IMR-90 (cell line): ENCODE results near the gene RPP25. TPM values are rescaled to one million over a fixed set of nuclear protein-coding genes. Genes with fewer than 3 reads are reported as not detected.
A peak's percentile ranks its signal among the peaks of the same experiment; 100 is the strongest.

Experiments
- ATAC-seq: fragments of 200-7000 bp; cut with Tn5 transposase; 2 replicates; pipeline ENCODE4 v1.9.1; 2020; ENCODE audit warnings: low read depth, mild to moderate bottlenecking, moderate library complexity
- BruUV-seq: library from RNA; stranded (reverse); fragments of 400-500 nt; replicated peaks from 2 replicates; lab custom pipeline; 2021; lab: Mats Ljungman, UMichigan
- CTCF ChIA-PET: fragments of 300-600 bp; formaldehyde crosslinking; extraction: SDS; loops from one replicate; lab custom pipeline; 2021; ENCODE audit warnings: antibody characterized with exemption; lab: Yijun Ruan, JAX
- POLR2A ChIA-PET: fragments of 300-600 bp; sonication (Branson Sonifier 250); formaldehyde crosslinking; loops from one replicate; lab custom pipeline; 2022; ENCODE audit warnings: antibody characterized with exemption; ENCODE audit not compliant: unreplicated experiment; lab: Charles Lee
- DNase-seq: peaks from one replicate; pipeline ENCODE4 v3.0.0; 2013
- H2AFZ ChIP-seq: replicated peaks from 2 replicates; pipeline ENCODE3; 2013; ENCODE audit warnings: low read length, mild to moderate bottlenecking; ENCODE audit not compliant: poor library complexity
- H2AK5ac ChIP-seq: 2 replicates; pipeline ENCODE4 v1.6.1; 2013; ENCODE audit warnings: low read depth, low read length, inconsistent platforms
- H2AK9ac ChIP-seq: replicated peaks from 2 replicates; pipeline ENCODE3; 2013; ENCODE audit warnings: mild to moderate bottlenecking, low read depth, low read length, moderate library complexity; ENCODE audit not compliant: poor library complexity
- H2BK120ac ChIP-seq: 2 replicates; pipeline ENCODE4 v1.6.1; 2013; ENCODE audit warnings: low read depth, low read length, inconsistent platforms
- H2BK15ac ChIP-seq: 3 replicates; pipeline ENCODE4 v1.6.1; 2013; ENCODE audit warnings: low read depth, low read length, inconsistent platforms
- H2BK20ac ChIP-seq: 2 replicates; pipeline ENCODE4 v1.6.1; 2013; ENCODE audit warnings: low read depth, mild to moderate bottlenecking, inconsistent platforms, low read length, moderate library complexity
- H2BK5ac ChIP-seq: 2 replicates; pipeline ENCODE4 v1.6.1; 2013; ENCODE audit warnings: mild to moderate bottlenecking, low read depth, low read length, inconsistent platforms; ENCODE audit not compliant: poor library complexity, severe bottlenecking
- H3K14ac ChIP-seq: replicated peaks from 2 replicates; pipeline ENCODE4 v1.6.1; 2013; ENCODE audit warnings: low read depth, low read length, inconsistent platforms
- H3K18ac ChIP-seq: 2 replicates; pipeline ENCODE4 v1.6.1; 2013; ENCODE audit warnings: low read depth, low read length, control low read depth
- H3K23ac ChIP-seq: 2 replicates; pipeline ENCODE4 v1.6.1; 2013; ENCODE audit warnings: low read depth, low read length, inconsistent platforms
- H3K27ac ChIP-seq: 2 replicates; pipeline ENCODE4 v1.5.1; 2013; ENCODE audit warnings: mild to moderate bottlenecking, control low read depth, low read length; ENCODE audit not compliant: insufficient read depth
- H3K27me3 ChIP-seq: 2 replicates; pipeline ENCODE4 v1.6.1; 2013; ENCODE audit warnings: low read length; ENCODE audit not compliant: control insufficient read depth, insufficient read depth
- H3K36me3 ChIP-seq: 2 replicates; pipeline ENCODE4 v1.6.1; 2013; ENCODE audit warnings: low read length, mixed read lengths; ENCODE audit not compliant: control insufficient read depth, insufficient read depth
- H3K4ac ChIP-seq: 2 replicates; pipeline ENCODE4 v1.6.1; 2013; ENCODE audit warnings: low read depth, low read length, inconsistent platforms
- H3K4me1 ChIP-seq: 2 replicates; pipeline ENCODE4 v1.6.1; 2013; ENCODE audit warnings: low read length, mixed read lengths; ENCODE audit not compliant: control insufficient read depth, insufficient read depth
- H3K4me2 ChIP-seq: 2 replicates; pipeline ENCODE4 v1.6.1; 2013; ENCODE audit warnings: low read depth, mild to moderate bottlenecking, control low read depth, low read length, moderate library complexity
- H3K4me3 ChIP-seq: 2 replicates; pipeline ENCODE4 v1.5.1; 2013; ENCODE audit warnings: low read depth, mild to moderate bottlenecking, control low read depth, low read length, moderate library complexity; ENCODE audit not compliant: insufficient read depth
- H3K56ac ChIP-seq: 2 replicates; pipeline ENCODE4 v1.6.1; 2013; ENCODE audit warnings: low read length, inconsistent platforms; ENCODE audit not compliant: insufficient read depth; ENCODE audit errors: extremely low read depth
- H3K79me1 ChIP-seq, 2 experiments: 2 replicates each; pipeline ENCODE4 v1.6.1; 2013; ENCODE audit warnings: low read length in 2 of 2, inconsistent platforms in 1 of 2, low read depth in 1 of 2
- H3K9ac ChIP-seq: 2 replicates; pipeline ENCODE4 v1.6.1; 2013; ENCODE audit warnings: low read depth, low read length, control low read depth
- H3K9me1 ChIP-seq: 2 replicates; pipeline ENCODE4 v1.6.1; 2013; ENCODE audit warnings: low read length, inconsistent platforms; ENCODE audit not compliant: insufficient read depth
- H3K9me3 ChIP-seq: 2 replicates; pipeline ENCODE4 v1.6.1; 2013; ENCODE audit warnings: low read length; ENCODE audit not compliant: control insufficient read depth, insufficient read depth
- H4K20me1 ChIP-seq: 2 replicates; pipeline ENCODE4 v1.6.1; 2013; ENCODE audit warnings: low read length, inconsistent platforms; ENCODE audit not compliant: insufficient read depth
- H4K5ac ChIP-seq: 2 replicates; pipeline ENCODE4 v1.6.1; 2013; ENCODE audit warnings: mild to moderate bottlenecking, low read depth, low read length, control low read depth
- H4K8ac ChIP-seq, 2 experiments: 2 replicates each; pipeline ENCODE4 v1.6.1; 2013; ENCODE audit warnings: low read depth in 2 of 2, low read length in 2 of 2, control low read depth in 1 of 2, inconsistent platforms in 1 of 2
- H4K91ac ChIP-seq: 2 replicates; pipeline ENCODE4 v1.6.1; 2013; ENCODE audit warnings: low read depth, low read length, inconsistent platforms; ENCODE audit not compliant: insufficient read depth
- BHLHE40 ChIP-seq: fragments of 150-350 bp; IDR thresholded peaks from 2 replicates; pipeline ENCODE4 v1.6.1; 2016; ENCODE audit warnings: mild to moderate bottlenecking, low read depth, low read length
- CEBPB ChIP-seq: IDR thresholded peaks from 2 replicates; pipeline ENCODE4 v1.6.1; 2012; ENCODE audit warnings: low read depth, low read length, improper control_type of control experiment
- CHD1 ChIP-seq: IDR thresholded peaks from 2 replicates; pipeline ENCODE4 v1.6.1; 2012; ENCODE audit warnings: low read depth, low read length, improper control_type of control experiment
- CTCF ChIP-seq: conservative IDR thresholded peaks from 2 replicates; pipeline ENCODE4 v1.5.1; 2012; ENCODE audit warnings: mild to moderate bottlenecking, low read depth, low read length, improper control_type of control experiment
- FOS ChIP-seq: fragments of 150-350 bp; IDR thresholded peaks from 2 replicates; pipeline ENCODE4 v1.6.1; 2016; ENCODE audit warnings: low read depth, low read length
- MAFK ChIP-seq: IDR thresholded peaks from 2 replicates; pipeline ENCODE4 v1.6.1; 2012; ENCODE audit warnings: low read depth, low read length, improper control_type of control experiment
- MAZ ChIP-seq: IDR thresholded peaks from 2 replicates; pipeline ENCODE4 v1.6.1; 2012; ENCODE audit warnings: low read depth, mild to moderate bottlenecking, low read length, improper control_type of control experiment, moderate library complexity, borderline replicate concordance
- MXI1 ChIP-seq: IDR thresholded peaks from 2 replicates; pipeline ENCODE4 v1.6.1; 2012; ENCODE audit warnings: low read depth, mild to moderate bottlenecking, low read length, moderate library complexity, borderline replicate concordance
- NFE2L2 ChIP-seq: fragments of 150-350 bp; IDR thresholded peaks from 2 replicates; pipeline ENCODE4 v1.6.1; 2016; ENCODE audit warnings: low read depth, mild to moderate bottlenecking, low read length
- POLR2A ChIP-seq: IDR thresholded peaks from 2 replicates; pipeline ENCODE4 v1.6.1; 2012; ENCODE audit warnings: mild to moderate bottlenecking, low read depth, low read length
- RAD21 ChIP-seq: IDR thresholded peaks from 2 replicates; pipeline ENCODE4 v1.6.1; 2012; ENCODE audit warnings: low read length, improper control_type of control experiment
- RCOR1 ChIP-seq: IDR thresholded peaks from 2 replicates; pipeline ENCODE4 v1.6.1; 2012; ENCODE audit warnings: mild to moderate bottlenecking, low read length, improper control_type of control experiment; ENCODE audit not compliant: insufficient replicate concordance
- SMC3 ChIP-seq: fragments of 150-350 bp; IDR thresholded peaks from 2 replicates; pipeline ENCODE4 v1.6.1; 2016; ENCODE audit warnings: low read depth, mild to moderate bottlenecking, antibody characterized with exemption, low read length, moderate library complexity
- USF2 ChIP-seq: fragments of 150-350 bp; IDR thresholded peaks from 2 replicates; pipeline ENCODE4 v1.6.1; 2017; ENCODE audit warnings: mild to moderate bottlenecking, antibody characterized with exemption, low read length, low read depth
- WGBS, 2 experiments: methylation state at CpG; one replicate each; pipeline versions ENCODE4 v1.1.5 to v1.1.7; 2013; ENCODE audit warnings: missing lambda C conversion rate in 2 of 2; ENCODE audit not compliant: insufficient read length in 1 of 2; ENCODE audit errors: extremely low coverage in 2 of 2; 5-methylcytosine and 5-hydroxymethylcytosine counted together
- dilution Hi-C: fragments of 300-500 bp; cut with HindIII; formaldehyde crosslinking; loops from one replicate; pipeline ENCODE4 v1.14.3; 2018; ENCODE audit warnings: low sequenced_read_pairs; ENCODE audit not compliant: unreplicated experiment
- in situ Hi-C: fragments of 300-500 bp; cut with MboI; formaldehyde crosslinking; loops from 3 replicates; pipeline ENCODE4 v1.14.3; 2019; ENCODE audit warnings: low sequenced_read_pairs, inconsistent platforms, mixed read lengths
- intact Hi-C: fragments of 100-400 bp; cut with micrococcal nuclease; formaldehyde crosslinking; loops from 2 replicates; pipeline ENCODE4 v1.10.0; 2022
- polyA plus RNA-seq, 3 experiments: library from polyadenylated mRNA; depleted of rRNA; stranded (reverse); fragments of >200 nt; gene quantifications; 2 replicates each; pipeline ENCODE4 v1.2.3, GENCODE V29; 2012; ENCODE audit warnings: low replicate concordance in 1 of 3
- total RNA-seq: library from RNA; depleted of rRNA; stranded (reverse); fragments of >200 nt; gene quantifications from 2 replicates; pipeline ENCODE4 v1.2.3, GENCODE V29; 2012

Gene RPP25
- total and polyA plus RNA-seq, 2 of the 4 experiments (the other 2 are of a cell fraction): 0.18 to 0.38 TPM

GRCh38 chr15:74937590-74938371, 18.8 kb downstream of the RPP25 start, which contains the start of gene COX5A:
COX5A (minus strand) TSS chr15:74938073; CDS start chr15:74938014, 59 bp downstream.
- intact Hi-C loops: no loop called here
- Histone ChIP-seq H2AK5ac (peak within 1 kb of the TSS; percentile 35), H3K23ac (peak within 1 kb of the TSS; percentile 48; the same call in 1 of the 2 replicates), H3K4me1 (no peaks in the 10 kb centered on the region), H3K27ac (peak within 1 kb of the TSS; percentile 56), H3K36me3 (no peaks in the 10 kb centered on the region), H3K4ac (peak within 1 kb of the TSS; percentile 69), H2AFZ (peak within 1 kb of the TSS; percentile 93), H3K27me3 (peaks cover 8% of the 10 kb centered on the region), H3K18ac (no peak within 1 kb of the TSS; the same call in 1 of the 2 replicates), H3K4me3 (peak within 1 kb of the TSS; percentile 89), H4K5ac (peak within 1 kb of the TSS; percentile 42), H3K9me3 (no peaks in the 10 kb centered on the region), H3K9ac (peak within 1 kb of the TSS; percentile 72), H2BK5ac (peak within 1 kb of the TSS; percentile 31), H2BK15ac (no peak within 1 kb of the TSS), H3K9me1 (peaks cover 7% of the 10 kb centered on the region; the same call in 1 of the 2 replicates), H4K91ac (peak within 1 kb of the TSS; percentile 17; the same call in 1 of the 2 replicates), H4K8ac (peak within 1 kb of the TSS; percentile 89 to 99), H3K56ac (peak within 1 kb of the TSS; percentile 60), H2AK9ac (peak within 1 kb of the TSS; percentile 97), H2BK20ac (no peak within 1 kb of the TSS), H2BK120ac (no peak within 1 kb of the TSS), H3K14ac (peak within 1 kb of the TSS; percentile 21), H3K79me1 (peaks cover 2 to 33% of the 10 kb centered on the region in 2 experiments; a peak in 3 of 4 replicates), H3K4me2 (peak within 1 kb of the TSS; percentile 99), H4K20me1 (peaks cover 6% of the 10 kb centered on the region; the same call in 1 of the 2 replicates)
- WGBS, 2 experiments: 0% methylated on average over 32 of the region's 85 CpGs; no CpG with 5 or more reads in 1 of the 2 experiments
- DNase-seq (peak; percentile 96), ATAC-seq (peak; percentile 99)
- POLR2A ChIA-PET: interaction anchor here (1.1 kb wide), 1 partner anchor 65 kb away, joined by 4 read pairs; the partner anchor contains the start of gene SCAMP2
- TF ChIP-seq USF2: peak; percentile 95
- no peak for TF ChIP-seq MAFK
- TF ChIP-seq POLR2A: peak; percentile 91
- TF ChIP-seq RCOR1: no peak
- no peak for TF ChIP-seq FOS
- no peak for TF ChIP-seq RAD21
- peak; percentile 62; the same call in 1 of the 2 replicates for TF ChIP-seq MXI1
- no peak for TF ChIP-seq CTCF
- TF ChIP-seq NFE2L2: 0 out of 2 replicates have a peak, but pooled peaks have one; percentile 4
- TF ChIP-seq SMC3: no peak
- TF ChIP-seq CEBPB: no peak
- TF ChIP-seq MAZ: peak; percentile 98
- 0 out of 2 replicates have a peak, but pooled peaks have one; percentile 59 for TF ChIP-seq CHD1
- TF ChIP-seq BHLHE40: peak; percentile 81
- CTCF ChIA-PET: interaction anchor here (1.4 to 1.6 kb wide), 2 partner anchors 17 to 36 kb away, joined by 3 read pairs; no protein-coding TSS in a partner anchor
- dilution Hi-C loops: no loop called here
- in situ Hi-C loops: no loop called here
- no TSS peak for BruUV-seq
